ENCODE measurements around the gene ABO.
"Not testable (repeated sequence)": the region's sequence is repeated elsewhere in the genome, so short reads cannot be mapped to it uniquely, and the experiment has no call there.

ABO gene

DNA sequence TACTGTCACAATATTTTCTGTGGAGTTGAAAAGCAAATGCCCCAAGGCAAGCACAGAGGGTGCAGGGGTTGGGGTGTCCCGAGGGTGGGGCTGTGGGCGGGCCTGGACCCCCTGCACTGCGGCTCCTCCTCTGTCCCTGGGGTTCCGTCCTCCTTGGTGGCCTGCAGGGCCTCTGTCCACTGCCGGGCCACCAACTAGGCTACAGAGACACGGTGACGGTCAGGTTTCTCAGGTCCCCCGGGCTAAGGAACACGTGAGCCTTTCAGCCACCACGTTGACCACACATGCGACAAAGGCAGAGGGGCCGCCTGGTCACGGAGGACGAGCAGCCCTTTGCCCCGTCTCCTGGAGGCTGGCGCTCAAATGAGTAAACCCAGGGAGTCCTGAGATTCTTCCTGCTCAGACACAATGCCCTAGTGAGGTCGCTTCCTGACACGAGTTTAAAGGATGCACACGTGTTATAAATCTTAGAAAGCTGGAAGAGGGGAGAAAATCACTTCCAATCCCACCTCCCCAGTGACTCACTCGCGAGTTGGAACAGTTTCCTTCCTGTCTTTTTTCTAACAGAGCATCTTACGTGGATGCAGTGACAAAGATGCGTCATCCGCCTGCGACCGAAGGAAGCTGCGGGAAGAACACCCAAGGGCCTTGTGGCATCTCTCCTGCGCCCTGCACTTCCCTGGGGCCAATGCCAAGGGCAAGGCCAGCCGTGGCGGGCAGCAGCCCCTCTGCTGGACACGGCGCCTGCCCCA lies 41.1 kb downstream of the ABO start:
- Mint-ChIP-seq H3K4me3 (no peak overlapping the region), H3K36me3 (ENCODE audit: low read depth) (no peaks in the 10 kb centered on the region), H3K27me3 (peaks cover 9% of the 10 kb centered on the region), H3K4me1 (peaks cover 7% of the 10 kb centered on the region), H3K27ac (no peak overlapping the region), H3K9me3 (no peaks in the 10 kb centered on the region)
- no peak for ATAC-seq
- no peak for DNase-seq

GRCh38 chr9:133231934-133232568 lies 43.0 kb downstream of the ABO start:
- ATAC-seq = not testable (repeated sequence)

DNA sequence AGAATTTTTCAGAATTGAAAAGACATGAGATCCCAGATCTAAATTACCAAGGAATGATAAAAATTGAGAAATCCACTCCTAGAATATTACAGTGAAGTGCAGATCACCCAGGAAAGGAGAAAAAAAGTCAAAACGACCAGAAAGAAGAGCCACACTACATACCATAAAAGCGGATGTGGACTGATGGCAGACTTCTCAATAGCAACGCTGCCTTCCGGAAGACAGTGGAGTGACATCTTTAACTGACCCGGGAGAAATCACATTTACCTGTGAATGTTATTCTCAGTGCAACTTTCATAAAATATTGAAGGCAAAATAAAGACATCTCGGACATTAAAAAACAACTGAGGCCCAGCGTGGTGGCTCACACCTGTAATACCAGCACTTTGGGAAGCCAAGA lies 44.5 kb downstream of the ABO start:
- H3K36me3 Mint-ChIP-seq (ENCODE audit: low read depth); H3K4me1 Mint-ChIP-seq; DNase-seq; H3K27me3 Mint-ChIP-seq; ATAC-seq; H3K27ac Mint-ChIP-seq; H3K9me3 Mint-ChIP-seq; H3K4me3 Mint-ChIP-seq: not testable (repeated sequence)

More at GRCh38 chr9:133231934-133232568, 43.0 kb downstream of the ABO start:
- H3K4me1 Mint-ChIP-seq; H3K4me3 Mint-ChIP-seq; H3K27me3 Mint-ChIP-seq; H3K36me3 Mint-ChIP-seq (ENCODE audit: low read depth); H3K9me3 Mint-ChIP-seq; DNase-seq; H3K27ac Mint-ChIP-seq: not testable (repeated sequence)

- DNase-seq (no peak), ATAC-seq (no peak)
- H3K9me3 Mint-ChIP-seq = no peaks in the 10 kb centered on the region
- H3K27ac Mint-ChIP-seq = no peak overlapping the region
- H3K27me3 Mint-ChIP-seq = no peaks in the 10 kb centered on the region
- H3K4me3 Mint-ChIP-seq = no peak overlapping the region
- no peaks in the 10 kb centered on the region for H3K4me1 Mint-ChIP-seq
- H3K36me3 Mint-ChIP-seq (ENCODE audit: low read depth) = no peaks in the 10 kb centered on the region
Measured at GRCh38 chr9:133230093-133230492, 44.9 kb downstream of the ABO start.

DNA sequence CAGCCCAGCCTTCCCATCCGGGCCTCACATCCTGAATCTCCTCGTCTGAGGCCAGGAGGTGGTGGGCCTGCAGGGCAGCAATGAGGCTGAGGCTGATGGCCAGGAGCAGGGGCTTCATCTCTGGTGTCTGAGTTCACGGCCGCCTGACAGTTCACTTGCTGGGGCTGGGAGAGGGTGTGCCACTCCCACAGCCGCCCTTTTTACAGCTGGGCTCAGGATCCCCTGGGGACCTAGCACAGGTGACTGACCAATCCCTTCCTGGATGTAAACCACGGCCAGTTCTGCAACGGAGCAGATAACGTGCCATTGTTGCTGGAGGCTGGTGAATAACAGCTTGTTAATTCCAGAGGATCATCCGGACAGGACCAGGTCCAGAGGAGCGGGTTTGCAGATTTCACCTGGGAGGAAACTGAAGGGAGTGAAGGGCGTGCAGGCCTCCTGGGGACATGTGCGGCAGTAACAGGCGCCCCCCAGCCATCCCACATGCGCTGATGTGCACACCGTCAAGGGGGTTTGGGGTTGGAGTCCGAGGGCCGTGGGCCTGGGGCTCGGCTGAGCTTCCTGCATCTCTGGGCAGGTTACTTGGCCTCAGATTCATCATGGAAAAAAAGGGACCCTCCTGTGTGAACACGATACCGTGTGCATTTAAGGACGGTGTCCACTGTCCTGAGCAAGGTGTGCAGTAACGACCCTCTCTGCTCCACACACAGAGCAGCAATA lies 46.4 kb downstream of the ABO start:
- not testable (repeated sequence) for H3K27ac Mint-ChIP-seq; H3K4me3 Mint-ChIP-seq; DNase-seq; H3K27me3 Mint-ChIP-seq; H3K36me3 Mint-ChIP-seq (ENCODE audit: low read depth); H3K4me1 Mint-ChIP-seq; ATAC-seq; H3K9me3 Mint-ChIP-seq

DNA sequence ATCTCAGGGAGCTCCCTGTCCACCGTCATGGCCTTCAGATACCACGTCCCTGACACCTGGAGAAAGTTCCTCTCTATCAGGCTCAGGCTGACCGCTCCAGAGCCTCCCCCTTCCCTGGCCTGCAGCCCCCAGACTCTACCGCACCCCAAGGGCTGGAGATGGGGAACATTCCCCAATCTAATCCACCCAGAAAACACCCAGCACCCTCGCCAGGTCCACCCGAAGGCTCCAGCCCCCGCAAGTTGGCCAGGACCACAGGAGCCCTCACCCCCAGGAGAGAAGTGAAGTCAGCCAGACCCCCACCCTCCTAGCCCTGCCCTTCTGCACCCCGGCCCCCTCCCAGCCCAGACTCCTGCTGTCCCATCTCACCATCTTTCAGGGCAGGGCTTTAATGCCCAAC lies 47.0 kb downstream of the ABO start:
- not testable (repeated sequence) for H3K27me3 Mint-ChIP-seq; H3K36me3 Mint-ChIP-seq (ENCODE audit: low read depth); H3K4me1 Mint-ChIP-seq; H3K27ac Mint-ChIP-seq; H3K4me3 Mint-ChIP-seq; ATAC-seq; DNase-seq; H3K9me3 Mint-ChIP-seq

GRCh38 chr9:133227242-133227860 lies 47.6 kb downstream of the ABO start:
- Mint-ChIP-seq H3K36me3 (ENCODE audit: low read depth) (no peaks in the 10 kb centered on the region), H3K4me1 (no peaks in the 10 kb centered on the region), H3K27me3 (peaks cover 7% of the 10 kb centered on the region), H3K27ac (no peak overlapping the region), H3K9me3 (no peaks in the 10 kb centered on the region), H3K4me3 (no peak overlapping the region)
- DNase-seq (no peak), ATAC-seq (no peak)

DNA sequence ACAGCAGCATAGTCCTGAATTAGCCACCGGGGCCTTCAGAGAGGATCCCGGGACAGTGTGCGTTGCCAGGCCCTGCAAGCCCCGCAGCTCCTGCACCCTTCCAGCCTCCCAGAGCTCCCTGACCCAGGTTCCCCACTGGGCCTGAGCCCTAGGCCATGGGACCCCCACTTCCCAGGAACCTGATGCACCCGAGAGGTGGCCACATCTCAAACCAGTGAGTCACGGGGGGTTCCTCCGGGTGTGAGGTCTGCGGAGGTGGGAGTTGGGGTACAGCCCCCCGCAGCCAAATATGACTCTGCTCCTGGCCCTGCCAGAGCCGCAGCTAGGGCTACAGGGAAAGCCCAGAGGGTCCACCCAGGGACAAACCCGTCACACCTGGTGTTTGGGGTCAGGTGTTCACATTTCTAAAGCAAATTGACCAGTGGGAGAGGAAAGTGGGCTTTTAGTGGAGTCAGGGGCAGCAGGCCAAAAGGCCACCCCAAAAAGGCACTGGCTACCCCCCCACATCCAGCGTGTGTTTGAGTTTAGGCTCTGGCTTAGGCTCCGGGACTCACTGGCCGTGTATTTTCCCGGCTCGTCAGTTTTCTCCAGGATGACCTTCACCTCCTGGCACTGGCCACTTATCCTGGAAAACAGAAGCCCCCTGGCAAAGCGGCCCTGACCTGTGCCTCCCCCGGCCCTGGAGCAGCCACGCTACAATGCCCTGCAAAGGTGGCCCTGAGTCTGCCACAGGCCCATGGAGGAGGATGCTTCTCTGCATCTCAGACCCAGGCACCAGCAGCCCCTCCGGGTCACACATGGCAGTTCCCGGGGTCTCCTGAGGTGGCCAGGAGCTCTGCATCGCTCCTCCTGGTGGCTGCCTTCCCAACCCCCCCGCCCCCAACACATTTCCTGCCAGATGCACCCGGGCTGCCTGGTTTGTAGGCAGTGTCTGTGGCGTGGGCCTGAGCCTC lies 48.5 kb downstream of the ABO start:
- Mint-ChIP-seq H3K4me1 (no peaks in the 10 kb centered on the region), H3K36me3 (ENCODE audit: low read depth) (no peaks in the 10 kb centered on the region), H3K27ac (no peak overlapping the region), H3K27me3 (peaks cover 7% of the 10 kb centered on the region), H3K4me3 (no peak overlapping the region), H3K9me3 (no peaks in the 10 kb centered on the region)
- DNase-seq (no peak), ATAC-seq (no peak)

DNA sequence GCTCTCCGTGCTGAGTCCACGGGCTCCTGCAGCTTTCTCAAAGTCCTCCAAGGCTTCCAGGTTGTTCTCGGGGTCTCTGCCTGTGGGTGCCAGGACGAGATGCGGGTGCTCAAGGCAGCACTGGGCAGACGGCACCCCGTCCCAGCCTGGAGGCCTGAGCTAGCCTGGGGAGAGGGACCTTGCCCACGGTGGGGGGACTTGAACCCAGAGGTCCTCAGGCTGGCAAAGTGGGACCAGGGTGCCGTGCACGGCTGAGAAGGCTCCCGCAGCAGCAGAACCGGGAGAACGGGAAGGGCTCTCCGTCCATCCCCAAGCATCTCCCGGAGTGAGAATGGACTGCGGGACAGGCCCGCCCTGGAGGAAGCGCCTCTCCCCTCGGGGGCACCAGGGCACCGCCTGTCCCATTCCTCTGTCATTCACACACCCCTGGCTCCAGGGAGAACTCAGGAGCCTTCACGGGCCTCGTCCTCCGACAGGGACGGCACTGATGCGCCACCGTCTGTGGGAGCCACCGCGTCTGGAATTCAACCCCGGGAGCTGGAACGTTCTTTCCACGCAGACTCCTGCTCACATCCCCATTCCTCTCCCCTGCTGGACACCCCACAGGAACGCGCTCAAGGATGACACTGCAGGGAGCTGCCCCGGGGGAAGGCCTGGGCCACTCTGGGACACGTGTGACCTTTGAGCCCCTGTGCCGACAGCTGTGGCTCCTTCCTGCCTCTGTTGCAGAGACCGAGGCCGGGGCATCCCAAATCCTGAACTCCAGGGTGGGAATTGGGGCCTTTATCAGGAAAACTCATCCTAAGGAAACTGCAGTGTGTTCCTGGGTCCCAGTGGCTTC lies 49.6 kb downstream of the ABO start:
- Mint-ChIP-seq H3K4me3 (no peak overlapping the region), H3K27me3 (peaks cover 10% of the 10 kb centered on the region), H3K4me1 (no peaks in the 10 kb centered on the region), H3K9me3 (no peaks in the 10 kb centered on the region), H3K36me3 (ENCODE audit: low read depth) (no peaks in the 10 kb centered on the region), H3K27ac (no peak overlapping the region)
- ATAC-seq (no peak), DNase-seq (no peak)

DNA sequence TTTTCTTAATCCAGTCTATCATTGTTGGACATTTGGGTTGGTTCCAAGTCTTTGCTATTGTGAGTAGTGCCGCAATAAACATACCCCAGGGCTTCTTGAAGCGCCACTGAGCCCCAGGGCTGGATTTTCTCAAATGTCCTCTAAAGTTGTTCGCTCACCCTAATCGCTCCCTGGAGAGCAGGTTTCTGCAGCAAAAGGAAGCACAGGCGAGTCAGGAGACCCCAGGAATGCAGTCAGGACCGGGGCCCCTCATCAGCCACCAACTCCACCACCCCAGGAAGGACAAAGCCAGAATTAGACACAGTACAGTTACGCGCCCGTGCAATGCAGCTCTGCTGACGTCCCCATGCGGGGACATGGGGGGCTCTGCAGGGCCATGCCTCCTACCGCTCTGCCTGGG lies 50.2 kb downstream of the ABO start:
- no peak for ATAC-seq
- H3K4me3 Mint-ChIP-seq = no peak overlapping the region
- no peak for DNase-seq
- peaks cover 15% of the 10 kb centered on the region for H3K27me3 Mint-ChIP-seq
- no peaks in the 10 kb centered on the region for H3K36me3 Mint-ChIP-seq (ENCODE audit: low read depth)
- H3K4me1 Mint-ChIP-seq = no peaks in the 10 kb centered on the region
- no peaks in the 10 kb centered on the region for H3K9me3 Mint-ChIP-seq
- H3K27ac Mint-ChIP-seq = no peak overlapping the region

DNA sequence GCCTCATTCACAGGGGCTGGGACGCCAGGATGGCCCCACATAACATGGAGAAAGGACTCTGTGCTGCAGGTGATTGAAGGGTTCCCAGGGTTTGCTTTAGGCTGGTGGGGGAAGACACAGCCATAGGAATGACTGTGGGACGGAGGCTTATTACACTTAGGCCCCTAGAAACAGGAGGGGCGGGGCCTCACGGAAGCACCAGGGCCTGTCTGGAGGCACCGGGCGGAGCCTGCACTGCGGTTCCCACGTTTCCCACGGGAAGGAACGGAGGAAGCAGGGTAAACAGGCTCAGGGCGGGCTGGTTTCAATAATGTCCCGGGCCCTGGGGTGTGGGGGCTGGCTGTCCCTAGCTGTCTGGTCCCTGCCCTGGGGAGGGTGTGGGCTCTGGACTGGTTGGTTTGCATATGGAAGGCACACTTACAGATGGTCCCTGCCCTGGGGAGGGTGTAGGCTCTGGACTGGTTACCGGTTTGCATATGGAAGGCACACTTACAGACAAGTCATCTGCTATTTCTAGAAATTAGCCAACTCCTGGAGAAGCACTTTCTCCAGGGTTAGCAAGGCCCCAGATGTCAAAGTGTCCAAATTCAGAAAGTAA lies 51.7 kb downstream of the ABO start:
- H3K27ac Mint-ChIP-seq, H3K4me1 Mint-ChIP-seq: not testable (repeated sequence)

GRCh38 chr9:133221994-133222393 lies 53.0 kb downstream of the ABO start:
- H3K27ac Mint-ChIP-seq; H3K36me3 Mint-ChIP-seq (ENCODE audit: low read depth); H3K4me3 Mint-ChIP-seq; H3K4me1 Mint-ChIP-seq; DNase-seq; H3K9me3 Mint-ChIP-seq; ATAC-seq: not testable (repeated sequence)
- H3K27me3 Mint-ChIP-seq = peaks cover 39% of the 10 kb centered on the region

More for the DNA sequence above, 51.7 kb downstream of the ABO start:
- not testable (repeated sequence) for H3K36me3 Mint-ChIP-seq (ENCODE audit: low read depth); H3K9me3 Mint-ChIP-seq; DNase-seq; ATAC-seq; H3K4me3 Mint-ChIP-seq
- peaks cover 28% of the 10 kb centered on the region for H3K27me3 Mint-ChIP-seq

Data from activated naive CD8-positive, alpha-beta T cell treated with anti-CD3 and anti-CD28 coated beads, Interleukin-2, amount 50 U/mL, for 24 hours (primary cell).